Activated effector memory CD4-positive, alpha-beta T cell treated with Interleukin-2 at 50 U/mL for 16 hours (primary cell): ENCODE data around the gene LTB.

Experiments used
- DNase-seq: peaks from one replicate; pipeline ENCODE4 v3.0.0-alpha.2; 2020

Gene LTB

DNA sequence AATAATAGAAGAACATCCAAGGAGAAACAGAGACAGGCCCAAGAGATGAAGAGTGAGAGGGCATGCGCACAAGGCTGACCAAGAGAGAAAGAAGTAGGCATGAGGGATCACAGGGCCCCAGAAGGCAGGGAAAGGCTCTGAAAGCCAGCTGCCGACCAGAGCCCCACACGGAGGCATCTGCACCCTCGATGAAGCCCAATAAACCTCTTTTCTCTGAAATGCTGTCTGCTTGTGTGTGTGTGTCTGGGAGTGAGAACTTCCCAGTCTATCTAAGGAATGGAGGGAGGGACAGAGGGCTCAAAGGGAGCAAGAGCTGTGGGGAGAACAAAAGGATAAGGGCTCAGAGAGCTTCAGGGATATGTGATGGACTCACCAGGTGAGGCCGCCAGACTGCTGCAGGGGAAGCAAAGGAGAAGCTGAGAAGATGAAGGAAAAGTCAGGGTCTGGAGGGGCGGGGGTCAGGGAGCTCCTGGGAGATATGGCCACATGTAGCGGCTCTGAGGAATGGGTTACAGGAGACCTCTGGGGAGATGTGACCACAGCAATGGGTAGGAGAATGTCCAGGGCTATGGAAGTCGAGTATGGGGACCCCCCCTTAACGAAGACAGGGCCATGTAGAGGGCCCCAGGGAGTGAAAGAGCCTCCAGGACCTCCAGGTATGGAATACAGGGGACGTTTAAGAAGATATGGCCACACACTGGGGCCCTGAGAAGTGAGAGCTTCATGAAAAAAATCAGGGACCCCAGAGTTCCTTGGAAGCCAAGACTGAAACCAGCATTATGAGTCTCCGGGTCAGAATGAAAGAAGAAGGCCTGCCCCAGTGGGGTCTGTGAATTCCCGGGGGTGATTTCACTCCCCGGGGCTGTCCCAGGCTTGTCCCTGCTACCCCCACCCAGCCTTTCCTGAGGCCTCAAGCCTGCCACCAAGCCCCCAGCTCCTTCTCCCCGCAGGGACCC, 7.8 kb downstream of the LTB start:
- DNase-seq: no peak

DNA sequence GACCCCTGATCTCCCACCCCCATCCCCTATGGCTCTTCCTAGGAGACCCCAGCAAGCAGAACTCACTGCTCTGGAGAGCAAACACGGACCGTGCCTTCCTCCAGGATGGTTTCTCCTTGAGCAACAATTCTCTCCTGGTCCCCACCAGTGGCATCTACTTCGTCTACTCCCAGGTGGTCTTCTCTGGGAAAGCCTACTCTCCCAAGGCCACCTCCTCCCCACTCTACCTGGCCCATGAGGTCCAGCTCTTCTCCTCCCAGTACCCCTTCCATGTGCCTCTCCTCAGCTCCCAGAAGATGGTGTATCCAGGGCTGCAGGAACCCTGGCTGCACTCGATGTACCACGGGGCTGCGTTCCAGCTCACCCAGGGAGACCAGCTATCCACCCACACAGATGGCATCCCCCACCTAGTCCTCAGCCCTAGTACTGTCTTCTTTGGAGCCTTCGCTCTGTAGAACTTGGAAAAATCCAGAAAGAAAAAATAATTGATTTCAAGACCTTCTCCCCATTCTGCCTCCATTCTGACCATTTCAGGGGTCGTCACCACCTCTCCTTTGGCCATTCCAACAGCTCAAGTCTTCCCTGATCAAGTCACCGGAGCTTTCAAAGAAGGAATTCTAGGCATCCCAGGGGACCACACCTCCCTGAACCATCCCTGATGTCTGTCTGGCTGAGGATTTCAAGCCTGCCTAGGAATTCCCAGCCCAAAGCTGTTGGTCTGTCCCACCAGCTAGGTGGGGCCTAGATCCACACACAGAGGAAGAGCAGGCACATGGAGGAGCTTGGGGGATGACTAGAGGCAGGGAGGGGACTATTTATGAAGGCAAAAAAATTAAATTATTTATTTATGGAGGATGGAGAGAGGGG, 8.8 kb downstream of the LTB start:
- no peak for DNase-seq

DNA sequence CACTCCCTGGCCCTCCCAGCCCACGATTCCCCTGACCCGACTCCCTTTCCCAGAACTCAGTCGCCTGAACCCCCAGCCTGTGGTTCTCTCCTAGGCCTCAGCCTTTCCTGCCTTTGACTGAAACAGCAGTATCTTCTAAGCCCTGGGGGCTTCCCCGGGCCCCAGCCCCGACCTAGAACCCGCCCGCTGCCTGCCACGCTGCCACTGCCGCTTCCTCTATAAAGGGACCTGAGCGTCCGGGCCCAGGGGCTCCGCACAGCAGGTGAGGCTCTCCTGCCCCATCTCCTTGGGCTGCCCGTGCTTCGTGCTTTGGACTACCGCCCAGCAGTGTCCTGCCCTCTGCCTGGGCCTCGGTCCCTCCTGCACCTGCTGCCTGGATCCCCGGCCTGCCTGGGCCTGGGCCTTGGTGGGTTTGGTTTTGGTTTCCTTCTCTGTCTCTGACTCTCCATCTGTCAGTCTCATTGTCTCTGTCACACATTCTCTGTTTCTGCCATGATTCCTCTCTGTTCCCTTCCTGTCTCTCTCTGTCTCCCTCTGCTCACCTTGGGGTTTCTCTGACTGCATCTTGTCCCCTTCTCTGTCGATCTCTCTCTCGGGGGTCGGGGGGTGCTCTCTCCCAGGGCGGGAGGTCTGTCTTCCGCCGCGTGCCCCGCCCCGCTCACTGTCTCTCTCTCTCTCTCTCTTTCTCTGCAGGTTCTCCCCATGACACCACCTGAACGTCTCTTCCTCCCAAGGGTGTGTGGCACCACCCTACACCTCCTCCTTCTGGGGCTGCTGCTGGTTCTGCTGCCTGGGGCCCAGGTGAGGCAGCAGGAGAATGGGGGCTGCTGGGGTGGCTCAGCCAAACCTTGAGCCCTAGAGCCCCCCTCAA, 9.9 kb downstream of the LTB start, which contains the start of gene LTA:
TSS of gene LTA (plus strand) at position 249 of the 871 bp plus-strand sequence. CDS start at position 703, 454 bp downstream.
- peak; percentile 70 for DNase-seq

DNA sequence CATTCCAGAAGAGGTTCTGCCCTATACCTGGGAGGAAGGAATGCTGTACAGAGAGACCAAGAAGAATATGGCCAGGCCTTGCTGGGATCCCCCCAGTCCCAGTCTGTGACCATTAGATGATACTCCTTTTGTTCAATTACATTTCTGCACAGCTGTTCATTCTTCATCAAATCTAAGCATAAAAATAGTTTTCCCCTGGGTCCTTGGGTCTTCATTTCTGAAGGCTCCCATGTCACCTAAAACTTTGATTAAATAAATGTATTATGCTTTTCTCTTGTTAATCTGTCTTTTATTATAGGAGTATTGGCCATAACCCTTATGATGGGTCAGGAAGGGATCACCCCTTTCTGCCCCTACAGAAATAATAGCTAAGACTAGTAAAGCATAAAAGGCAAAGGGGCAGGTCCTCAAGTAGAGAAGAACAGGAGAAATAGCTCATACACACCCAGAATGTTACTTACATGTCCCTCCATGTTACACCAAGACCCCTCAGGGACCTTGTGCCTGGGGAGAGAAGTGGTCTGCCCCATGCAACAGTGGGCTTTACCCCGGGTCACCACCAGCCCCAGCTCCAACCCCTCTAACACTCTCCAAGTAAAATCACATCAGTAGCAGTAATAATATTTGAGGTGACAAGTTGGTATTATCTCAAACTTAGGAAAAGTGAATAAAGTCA, 12.2 kb downstream of the LTB start:
- DNase-seq: no peak

DNA sequence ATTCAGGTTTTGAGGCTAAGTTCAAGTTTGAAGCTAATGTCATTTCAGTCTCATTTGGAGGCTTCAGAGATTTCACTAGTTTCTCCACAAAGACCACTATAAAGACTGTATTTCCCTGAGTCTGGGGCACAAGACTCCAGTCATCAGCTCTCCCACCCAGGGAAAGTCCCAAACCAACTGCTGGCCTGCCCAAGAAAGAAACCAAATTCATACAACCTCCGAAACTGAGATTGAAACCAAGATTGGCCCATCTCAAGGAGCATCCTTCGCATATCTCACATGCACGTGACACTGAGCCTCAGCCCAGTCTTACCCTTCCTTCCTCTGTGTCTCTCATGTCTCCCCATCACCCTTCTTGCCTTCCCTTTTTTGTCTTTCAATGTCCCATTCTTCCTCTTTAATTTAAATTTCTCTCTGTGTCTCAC, 13.7 kb downstream of the LTB start:
- peak; percentile 53 for DNase-seq

DNA sequence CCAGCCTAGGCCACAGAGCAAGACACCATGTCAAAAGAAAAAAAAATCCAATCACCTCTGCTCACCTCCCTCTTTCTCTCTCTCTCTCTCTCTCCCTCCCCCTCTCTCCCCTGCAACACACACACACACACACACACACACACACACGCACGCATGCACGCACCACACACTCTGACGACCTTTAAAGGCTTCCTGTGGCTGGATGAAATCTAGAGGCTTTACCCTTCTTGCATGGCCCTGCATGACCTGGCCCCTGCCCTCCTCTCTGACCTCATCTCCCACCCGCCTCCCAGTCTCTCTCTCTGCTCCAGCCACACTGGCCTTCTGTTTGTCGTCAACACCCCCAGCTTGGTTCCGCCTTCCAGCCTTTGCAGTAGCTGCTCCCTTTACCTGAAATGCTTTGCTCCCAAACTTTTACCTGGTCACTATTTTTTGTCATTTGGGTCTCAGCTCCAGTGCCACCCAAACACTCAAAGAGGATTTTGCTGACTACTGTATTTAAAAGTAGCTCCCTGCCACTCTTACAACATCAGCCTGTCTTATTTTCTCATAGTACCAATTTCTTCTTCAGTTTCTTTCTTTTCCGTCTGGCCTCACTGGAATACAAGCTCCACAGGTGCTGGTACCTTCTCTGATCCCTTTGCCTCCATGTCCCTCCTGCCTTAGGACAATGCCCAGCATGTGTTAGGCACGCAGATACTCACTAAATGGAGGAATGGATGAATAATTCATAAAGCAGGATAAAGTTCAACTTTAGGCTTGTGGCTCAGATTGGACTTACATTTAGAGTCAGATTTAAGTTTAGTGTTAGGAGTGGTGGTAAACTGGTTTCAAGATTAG, 14.5 kb downstream of the LTB start:
- DNase-seq: no peak

DNA sequence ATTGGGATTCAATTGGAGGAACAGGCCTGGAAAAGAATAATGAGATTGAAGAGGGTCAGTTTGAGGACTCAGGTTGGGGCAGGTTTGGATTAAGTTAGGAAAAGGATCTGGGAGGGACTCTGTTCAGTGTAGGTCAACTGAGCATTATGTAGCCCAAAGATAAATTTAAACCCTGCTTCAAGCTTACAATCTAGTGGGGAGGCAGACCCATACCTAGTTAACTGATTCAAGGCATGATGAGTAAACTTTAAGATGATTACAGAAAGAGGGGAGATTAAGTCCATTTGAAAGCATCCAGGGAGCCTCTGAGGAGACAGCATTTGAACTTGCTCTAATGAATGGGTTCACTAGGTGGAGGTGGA, 21.5 kb downstream of the LTB start:
- DNase-seq: no peak

DNA sequence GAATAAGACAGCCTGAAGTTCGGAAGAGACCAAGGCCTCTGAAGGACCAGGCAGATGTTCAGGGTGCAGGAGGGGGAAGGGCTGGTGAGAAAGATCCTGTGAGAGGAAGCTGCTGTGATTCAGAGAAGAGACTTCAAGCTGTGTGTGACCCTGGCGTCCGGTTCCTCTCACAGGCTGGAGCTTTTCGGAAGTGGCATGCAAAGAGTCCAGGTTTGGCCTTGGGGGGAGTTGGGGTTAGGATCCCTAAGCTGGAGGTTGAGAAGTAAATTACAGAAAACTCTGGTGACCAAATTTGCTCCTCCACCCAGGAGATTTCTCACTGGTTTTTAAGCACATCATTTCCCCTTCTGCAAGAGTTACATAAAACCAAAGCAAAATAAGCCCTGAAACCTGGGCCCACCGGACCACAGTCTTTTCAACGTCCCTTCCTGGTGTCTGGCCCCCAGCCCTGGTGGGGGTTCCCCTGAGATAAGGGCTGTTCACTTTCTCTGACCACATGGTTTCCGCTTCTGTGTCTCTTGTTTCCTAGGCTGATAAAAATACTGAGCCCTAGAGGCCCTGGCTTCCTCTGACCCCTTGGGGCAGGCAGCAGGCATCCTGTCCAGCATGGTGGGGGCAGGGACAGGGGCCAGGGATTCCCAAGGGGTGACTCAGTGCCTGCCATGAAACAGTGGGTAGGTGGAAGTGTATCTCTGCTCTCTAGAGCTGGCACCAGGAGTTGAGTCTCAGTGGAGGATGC, 22.1 kb downstream of the LTB start:
- peak; percentile 41 for DNase-seq

DNA sequence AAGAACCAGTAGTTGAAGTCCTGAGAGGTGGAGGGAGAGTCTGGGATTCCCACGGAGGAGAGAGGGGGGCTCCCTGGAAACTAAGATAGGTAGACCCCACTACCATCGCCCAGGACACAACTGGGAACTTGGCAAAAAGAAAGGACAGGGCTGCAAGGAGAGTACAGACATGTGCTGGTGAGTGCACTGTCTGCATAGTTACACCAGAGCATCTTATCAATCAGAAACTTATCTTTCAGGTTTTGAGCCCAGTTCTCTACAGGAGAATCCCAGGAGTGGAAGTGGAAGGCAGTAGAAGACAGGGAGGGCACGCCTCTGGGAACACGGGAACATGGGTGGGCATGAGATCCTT, 22.6 kb downstream of the LTB start:
- no peak for DNase-seq

DNA sequence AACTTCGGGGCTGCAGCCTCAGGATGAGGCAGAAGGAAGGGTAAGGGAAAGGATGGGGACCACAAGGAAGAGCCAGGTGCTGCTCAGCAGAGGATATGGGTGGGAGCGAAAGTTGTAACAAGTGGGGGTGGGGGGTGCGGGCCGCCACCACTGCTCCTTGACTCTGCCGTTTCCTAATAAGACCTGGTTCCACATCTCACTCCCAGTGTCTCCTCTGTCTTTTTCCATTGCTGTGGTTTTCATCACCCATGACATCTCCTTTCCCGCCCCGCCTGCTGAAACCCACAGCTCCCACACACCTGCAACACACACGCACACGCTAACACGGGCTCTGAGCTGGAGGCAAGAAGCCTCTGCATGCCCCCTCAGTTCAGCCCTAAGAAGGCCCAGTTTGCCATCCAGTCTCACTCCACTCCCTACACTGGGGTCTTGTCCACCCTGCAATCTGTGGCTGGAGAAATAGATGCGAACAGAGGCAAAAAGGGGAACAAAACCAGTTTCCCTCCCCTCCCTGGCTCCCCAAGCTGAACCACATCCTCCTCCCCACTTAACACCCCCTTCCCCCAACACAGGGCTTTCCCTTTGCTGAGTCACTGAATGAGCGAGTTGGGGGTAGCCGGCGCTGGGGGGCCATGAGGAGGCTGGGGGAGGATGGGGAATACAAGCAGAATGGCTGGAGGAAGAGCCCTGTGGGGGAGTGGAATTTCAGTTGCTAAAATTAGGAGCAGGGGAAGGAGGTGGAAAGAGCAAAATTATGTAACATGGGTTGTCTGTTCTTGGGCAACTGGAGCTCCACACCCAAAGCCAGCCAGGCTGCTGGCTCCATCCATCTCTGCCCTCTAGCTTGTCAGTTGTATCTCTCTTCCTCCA, 23.4 kb downstream of the LTB start:
- peak; percentile 58 for DNase-seq

DNA sequence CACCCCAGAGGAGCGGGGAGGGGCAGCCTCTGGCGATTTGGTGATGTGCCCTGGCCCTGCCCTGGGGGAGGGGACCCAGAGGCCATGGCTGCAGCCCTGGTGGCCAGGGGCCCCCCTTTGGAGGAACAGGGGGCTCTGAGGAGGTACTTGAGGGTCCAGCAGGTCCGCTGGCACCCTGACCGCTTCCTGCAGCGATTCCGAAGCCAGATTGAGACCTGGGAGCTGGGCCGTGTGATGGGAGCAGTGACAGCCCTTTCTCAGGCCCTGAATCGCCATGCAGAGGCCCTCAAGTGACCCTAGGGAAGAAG, 24.0 kb downstream of the LTB start:
- DNase-seq: no peak

DNA sequence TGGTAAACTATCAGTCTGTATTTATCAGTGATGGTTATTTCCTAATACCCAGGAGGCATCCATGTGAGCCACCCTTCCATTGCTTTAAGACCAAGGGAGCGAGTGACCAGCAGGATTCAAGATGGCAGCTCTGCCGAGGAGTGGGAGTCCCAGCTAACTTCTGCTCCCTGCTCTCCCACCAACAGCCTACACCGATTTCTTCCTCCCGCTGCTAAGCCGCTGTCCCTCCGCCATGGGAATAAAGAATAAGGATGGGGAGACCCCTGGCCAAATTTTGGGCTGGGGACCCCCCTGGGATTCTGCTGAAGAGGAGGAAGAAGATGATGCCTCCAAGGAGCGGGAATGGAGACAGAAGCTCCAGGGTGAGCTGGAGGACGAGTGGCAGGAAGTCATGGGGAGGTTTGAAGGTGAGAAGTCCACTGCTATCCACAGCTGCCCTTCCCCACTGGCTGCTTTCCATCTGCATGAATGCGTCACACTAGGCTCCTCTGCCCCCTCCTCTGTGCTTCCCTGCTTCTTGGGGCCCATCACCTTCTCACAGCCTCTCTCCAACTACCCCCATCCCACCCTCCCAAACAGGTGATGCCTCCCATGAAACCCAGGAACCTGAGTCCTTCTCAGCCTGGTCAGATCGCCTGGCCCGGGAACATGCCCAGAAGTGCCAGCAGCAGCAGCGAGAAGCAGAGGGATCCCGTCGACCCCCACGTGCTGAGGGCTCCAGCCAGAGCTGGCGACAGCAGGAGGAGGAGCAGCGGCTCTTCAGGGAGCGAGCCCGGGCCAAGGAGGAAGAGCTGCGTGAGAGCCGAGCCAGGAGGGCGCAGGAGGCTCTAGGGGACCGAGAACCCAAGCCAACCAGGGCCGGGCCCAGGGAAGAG, 24.5 kb downstream of the LTB start:
- DNase-seq: no peak

DNA sequence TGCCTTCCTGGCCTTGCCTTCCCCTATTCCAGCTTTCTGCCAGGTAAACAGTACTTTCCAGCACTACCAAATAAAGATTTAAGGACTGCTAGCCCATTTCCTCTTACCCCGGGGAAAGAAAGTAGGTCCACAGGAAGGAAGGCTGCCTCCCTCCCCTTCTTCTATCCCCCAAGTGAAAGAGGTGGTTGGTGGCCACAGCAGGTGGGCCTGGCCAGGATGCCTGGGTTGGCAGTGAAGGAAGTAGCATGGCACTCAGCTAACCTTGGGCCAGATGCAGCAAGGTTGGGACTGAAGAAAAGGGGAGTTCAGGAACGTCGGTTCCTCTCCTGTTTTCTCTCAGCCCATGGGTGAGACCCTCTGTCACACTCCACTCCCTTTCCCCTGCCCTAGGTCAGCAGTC, 25.9 kb downstream of the LTB start:
- no peak for DNase-seq

DNA sequence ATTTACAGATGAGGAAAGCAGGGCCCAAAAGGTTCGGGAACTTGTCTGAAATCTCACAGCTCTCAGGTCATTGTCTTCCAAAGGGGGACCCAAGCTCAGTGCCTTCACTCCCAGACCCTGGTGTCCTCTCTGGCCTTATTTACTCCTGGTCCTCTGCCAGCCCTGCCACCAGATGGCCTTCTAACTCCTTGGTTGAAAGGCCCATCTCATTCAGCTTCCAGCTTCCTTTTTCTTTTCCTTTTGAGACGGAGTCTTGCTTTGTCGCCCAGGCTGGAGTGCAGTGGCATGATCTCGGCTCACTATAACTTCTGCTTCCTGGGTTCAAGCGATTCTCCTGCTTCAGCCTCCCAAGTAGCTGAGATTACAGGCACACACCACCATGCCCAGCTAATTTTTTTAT, 30.9 kb downstream of the LTB start:
- DNase-seq: peak; percentile 56

DNA sequence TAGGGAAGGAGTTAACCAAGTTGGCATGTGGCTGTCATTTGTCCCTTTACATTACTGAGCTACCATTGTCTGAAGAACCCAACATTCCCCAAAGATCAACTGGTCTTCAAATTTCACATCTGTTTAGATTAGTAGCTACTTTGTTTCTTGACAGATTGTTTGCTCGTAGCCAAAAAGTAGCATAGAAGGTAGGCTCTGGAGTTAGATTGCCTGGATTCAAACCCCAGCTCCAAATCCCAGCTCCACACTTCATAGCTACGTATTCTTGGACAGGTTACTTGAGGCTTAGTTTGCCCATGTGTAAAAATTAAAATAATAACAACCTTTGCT, 33.7 kb downstream of the LTB start:
- no peak for DNase-seq

DNA sequence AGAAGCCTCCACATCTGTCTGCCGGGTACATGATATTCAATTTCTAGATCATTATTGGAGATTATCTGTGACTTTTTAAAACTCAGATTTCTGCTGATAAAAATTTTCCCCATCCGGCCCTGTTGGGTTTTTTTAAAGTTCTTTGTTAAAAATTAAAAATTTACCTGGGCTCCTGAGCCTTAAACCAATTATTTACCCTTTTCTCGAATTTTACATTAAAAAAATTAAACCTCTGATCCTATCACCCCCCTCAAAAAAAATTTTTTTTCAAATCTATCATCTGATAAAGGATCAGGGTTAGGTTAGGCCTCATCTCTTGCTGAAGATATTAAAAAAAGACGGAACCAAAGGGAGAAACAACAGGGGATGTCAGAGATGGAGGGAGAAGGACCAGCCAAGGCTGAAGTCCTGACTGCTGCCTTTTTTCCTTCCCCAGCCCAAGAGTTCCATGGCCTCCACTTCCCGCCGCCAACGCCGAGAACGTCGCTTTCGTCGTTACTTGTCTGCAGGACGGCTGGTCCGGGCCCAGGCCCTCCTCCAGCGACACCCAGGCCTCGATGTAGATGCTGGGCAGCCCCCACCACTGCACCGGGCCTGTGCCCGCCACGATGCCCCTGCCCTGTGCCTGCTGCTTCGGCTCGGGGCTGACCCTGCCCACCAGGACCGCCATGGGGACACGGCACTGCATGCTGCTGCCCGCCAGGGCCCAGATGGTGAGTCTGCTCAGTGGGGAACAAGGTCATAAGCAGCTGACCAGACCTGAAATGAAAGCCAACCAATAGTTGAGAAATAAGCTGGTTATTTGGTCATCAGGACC, 34.3 kb downstream of the LTB start:
- no peak for DNase-seq

DNA sequence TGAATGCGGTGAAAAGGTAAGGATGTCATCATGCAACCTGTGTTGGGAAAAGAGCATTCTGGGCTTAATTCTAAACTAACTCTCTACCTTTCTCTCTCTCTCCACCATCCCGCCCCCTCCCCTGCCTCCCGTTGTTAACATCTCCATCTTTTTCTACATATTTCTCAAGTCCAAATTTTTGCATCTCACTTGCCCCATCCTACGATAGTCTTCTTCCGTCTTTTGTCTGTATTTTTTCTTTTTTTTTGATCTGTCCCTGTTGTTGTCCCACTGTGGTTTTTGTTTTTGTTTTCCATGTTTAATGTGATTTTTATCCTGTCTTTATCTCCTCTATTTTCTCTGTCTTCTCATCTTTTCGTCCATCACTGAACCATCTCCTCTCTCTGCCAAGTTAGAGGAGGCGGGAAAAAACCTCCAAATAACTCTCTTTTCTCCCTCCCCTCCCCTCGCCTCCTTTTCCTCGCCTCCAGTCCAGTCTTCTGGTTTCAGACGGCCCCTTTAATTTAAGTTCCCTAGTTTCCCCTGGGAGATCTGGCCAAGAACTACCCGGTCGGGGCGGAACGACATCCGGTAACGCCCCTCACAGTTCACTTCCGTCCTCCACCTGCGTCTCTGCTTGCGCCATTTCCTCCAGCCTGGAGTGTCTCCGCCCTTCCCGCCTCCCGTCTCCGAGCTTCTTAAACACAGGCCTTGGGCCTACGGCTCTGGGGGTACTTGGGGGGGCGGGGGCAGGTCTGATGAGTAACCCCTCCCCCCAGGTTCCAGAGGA, 35.1 kb downstream of the LTB start, which contains the start of gene NFKBIL1:
TSS of gene NFKBIL1 (plus strand) at position 651 of the 769 bp plus-strand sequence. CDS start at position 738, 87 bp downstream.
- DNase-seq: peak; percentile 83
